Stomach smooth muscle (tissue), 2 donors: ENCODE data around the gene PTGES.
"Not testable (repeated sequence)": the region's sequence is repeated elsewhere in the genome, so short reads cannot be mapped to it uniquely, and the experiment has no call there.

ENCODE experiments used
- H3K27ac ChIP-seq: one replicate; pipeline ENCODE4 v1.7.0; 2013; ENCODE audit warnings: mild to moderate bottlenecking, low read length, inconsistent platforms
- H3K27me3 ChIP-seq, 2 donors: one replicate each; pipeline ENCODE4 v1.7.0; 2013; ENCODE audit warnings: low read length in 2 of 2; ENCODE audit not compliant: insufficient read depth in 2 of 2, control insufficient read depth in 1 of 2
- H3K36me3 ChIP-seq, 2 donors: one replicate each; pipeline ENCODE4 v1.7.0; 2013; ENCODE audit warnings: low read length in 2 of 2; ENCODE audit not compliant: control insufficient read depth in 2 of 2, insufficient read depth in 2 of 2
- H3K4me1 ChIP-seq: one replicate; pipeline ENCODE4 v1.7.0; 2013; ENCODE audit warnings: low read length; ENCODE audit not compliant: control insufficient read depth, insufficient read depth
- H3K4me3 ChIP-seq, 2 donors: one replicate each; pipeline ENCODE4 v1.7.0; 2013; ENCODE audit warnings: low read length in 2 of 2
- H3K9ac ChIP-seq, 2 donors: one replicate each; pipeline ENCODE4 v1.7.0; 2013; ENCODE audit warnings: low read length in 2 of 2, mild to moderate bottlenecking in 1 of 2
- H3K9me3 ChIP-seq, 2 donors: one replicate each; pipeline ENCODE4 v1.7.0; 2013; ENCODE audit warnings: low read length in 2 of 2; ENCODE audit not compliant: control insufficient read depth in 2 of 2
- donor health status: healthy.
- donor health status: Pancreatic carcinoma.

The PTGES gene

DNA sequence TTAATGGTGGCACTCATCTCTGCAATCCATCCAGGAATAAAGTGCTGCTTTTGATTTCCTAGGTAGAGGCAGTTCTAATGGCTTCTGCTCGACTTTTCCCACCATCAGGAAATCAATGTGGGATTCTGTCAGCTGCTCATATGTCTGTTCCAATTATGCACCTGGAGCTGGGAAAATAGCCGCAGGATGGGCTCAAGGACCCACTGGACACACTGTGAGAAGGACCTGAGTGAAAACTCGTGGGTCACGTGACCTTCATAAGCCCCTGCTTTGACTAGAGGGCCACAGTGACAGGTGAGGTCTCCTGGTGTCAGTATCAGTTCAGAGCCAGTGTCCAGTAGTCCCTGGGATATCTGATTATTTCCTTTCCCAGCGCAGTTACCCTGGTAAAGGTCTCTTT is 17.9 kb upstream of the PTGES start:
- H3K36me3 ChIP-seq, result no peaks in the 10 kb centered on the region
- no peak overlapping the region for H3K9ac ChIP-seq
- no peaks in the 10 kb centered on the region for H3K27me3 ChIP-seq
- H3K4me1 ChIP-seq, result no peaks in the 10 kb centered on the region
- no peaks in the 10 kb centered on the region for H3K9me3 ChIP-seq
- no peak overlapping the region for H3K4me3 ChIP-seq
- no peak overlapping the region for H3K27ac ChIP-seq

- H3K27ac ChIP-seq, result no peak overlapping the region
- no peak overlapping the region for H3K9ac ChIP-seq
- no peaks in the 10 kb centered on the region for H3K9me3 ChIP-seq
Observed at GRCh38 chr9:129769669-129770068, 16.8 kb upstream of the PTGES start.

DNA sequence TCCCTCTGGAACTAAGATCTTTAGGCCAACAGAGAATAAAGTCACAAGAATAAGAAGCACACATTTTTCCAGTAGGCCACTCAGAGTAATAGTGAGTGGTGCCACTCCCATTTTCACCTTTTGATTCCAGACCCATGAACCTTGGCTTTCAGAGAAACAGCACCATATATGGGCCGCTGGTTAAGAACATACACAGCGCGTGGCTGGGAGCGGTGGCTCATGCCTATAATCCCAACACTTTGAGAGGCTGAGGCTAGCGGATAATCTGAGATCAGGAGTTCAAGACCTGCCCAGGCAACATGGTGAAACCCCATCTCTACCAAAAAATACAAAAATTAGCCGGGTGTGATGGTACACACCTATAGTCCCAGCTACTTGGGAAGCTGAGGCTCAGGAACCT is 15.6 kb upstream of the PTGES start:
- H3K4me1 ChIP-seq, result no peaks in the 10 kb centered on the region
- H3K36me3 ChIP-seq, result no peaks in the 10 kb centered on the region
- H3K27ac ChIP-seq, result no peak overlapping the region
- no peak overlapping the region for H3K9ac ChIP-seq
- no peaks in the 10 kb centered on the region for H3K27me3 ChIP-seq
- no peaks in the 10 kb centered on the region for H3K9me3 ChIP-seq
- no peak overlapping the region for H3K4me3 ChIP-seq

More at GRCh38 chr9:129769669-129770068, 16.8 kb upstream of the PTGES start:
- H3K36me3 ChIP-seq, result no peaks in the 10 kb centered on the region
- no peaks in the 10 kb centered on the region for H3K27me3 ChIP-seq
- no peaks in the 10 kb centered on the region for H3K4me1 ChIP-seq
- H3K4me3 ChIP-seq, result no peak overlapping the region

DNA sequence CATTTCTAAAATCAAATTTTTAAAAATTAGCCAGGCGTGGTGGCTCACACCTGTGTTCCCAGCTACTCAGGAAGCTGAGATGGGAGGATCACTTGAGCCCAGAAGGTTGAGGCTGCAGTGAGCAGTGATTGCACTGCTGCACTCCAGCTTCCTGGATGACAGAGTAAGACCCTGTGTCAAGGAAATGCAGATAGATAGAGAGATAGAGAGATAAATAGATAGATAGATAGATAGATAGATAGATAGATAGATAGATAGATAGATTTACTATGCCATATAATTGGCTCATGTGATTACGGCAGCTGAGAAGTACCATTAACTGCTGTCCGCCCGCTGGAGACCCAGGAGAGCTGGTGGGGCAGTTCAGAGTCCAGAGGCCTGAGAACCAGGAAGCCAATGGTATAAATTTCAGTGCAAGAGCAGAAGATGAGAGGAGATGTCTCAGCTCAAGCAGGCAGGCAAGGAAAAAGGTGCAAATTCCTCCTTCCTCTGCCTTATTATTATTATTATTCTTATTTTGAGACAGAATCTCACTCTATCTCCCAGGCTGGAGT is 13.0 kb upstream of the PTGES start:
- H3K27ac ChIP-seq, result no peak overlapping the region
- no peak overlapping the region for H3K4me3 ChIP-seq
- no peaks in the 10 kb centered on the region for H3K27me3 ChIP-seq
- no peaks in the 10 kb centered on the region for H3K36me3 ChIP-seq
- H3K4me1 ChIP-seq, result peaks cover 5% of the 10 kb centered on the region
- no peaks in the 10 kb centered on the region for H3K9me3 ChIP-seq
- H3K9ac ChIP-seq, result no peak overlapping the region

GRCh38 chr9:129762985-129763926 is 10.4 kb upstream of the PTGES start:
- no peaks in the 10 kb centered on the region for H3K27me3 ChIP-seq
- no peak overlapping the region for H3K4me3 ChIP-seq
- peak overlapping the region in 1 of 2 donors; percentile 38 for H3K9ac ChIP-seq
- H3K9me3 ChIP-seq, result no peaks in the 10 kb centered on the region
- H3K4me1 ChIP-seq, result peaks cover 10% of the 10 kb centered on the region
- H3K36me3 ChIP-seq, result no peaks in the 10 kb centered on the region
- H3K27ac ChIP-seq, result no peak overlapping the region

DNA sequence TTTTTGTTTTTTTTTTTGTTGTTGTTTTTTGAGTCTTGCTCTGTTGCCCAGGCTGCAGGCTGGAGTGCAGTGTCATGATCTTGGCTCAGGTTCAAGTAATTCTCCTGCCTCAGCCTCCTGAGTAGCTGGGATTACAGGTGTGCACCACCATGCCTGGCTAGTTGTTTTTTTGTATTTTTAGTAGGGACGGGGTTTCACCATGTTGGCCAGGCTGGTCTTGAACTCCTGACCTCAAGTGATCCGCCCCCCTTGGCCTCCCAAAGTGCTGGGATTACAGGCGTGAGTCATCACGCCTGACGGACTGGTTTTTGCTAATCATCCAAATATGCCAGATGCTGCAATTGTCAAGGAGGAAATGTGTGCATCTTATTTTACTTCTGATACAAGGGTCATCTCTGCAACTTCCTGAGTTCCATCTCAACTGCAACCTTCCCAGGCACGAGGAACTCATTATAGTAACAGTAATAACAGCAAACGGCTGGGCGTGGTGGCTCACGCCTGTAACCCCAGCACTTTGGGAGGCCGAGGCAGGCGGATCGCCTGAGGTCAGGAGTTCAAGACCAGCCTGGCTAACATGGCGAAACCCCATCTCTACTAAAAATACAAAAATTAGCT is 9.6 kb upstream of the PTGES start:
- H3K36me3 ChIP-seq, H3K4me1 ChIP-seq, H3K9ac ChIP-seq, H3K4me3 ChIP-seq, H3K9me3 ChIP-seq, H3K27me3 ChIP-seq, H3K27ac ChIP-seq: not testable (repeated sequence)

GRCh38 chr9:129761901-129762369 is 9.1 kb upstream of the PTGES start:
- peak overlapping the region; percentile 24 for H3K27ac ChIP-seq
- no peak overlapping the region for H3K9ac ChIP-seq

GRCh38 chr9:129761293-129761900 is 8.6 kb upstream of the PTGES start:
- Histone ChIP-seq H3K4me3 (peak overlapping the region in 1 of 2 donors; percentile 52), H3K9me3 (no peaks in the 10 kb centered on the region), H3K27ac (peak overlapping the region; percentile 24)

More at GRCh38 chr9:129761901-129762369, 9.1 kb upstream of the PTGES start:
- Histone ChIP-seq H3K4me1 (peaks cover 10% of the 10 kb centered on the region), H3K27me3 (no peaks in the 10 kb centered on the region), H3K9me3 (no peaks in the 10 kb centered on the region), H3K36me3 (no peaks in the 10 kb centered on the region), H3K4me3 (peak overlapping the region in 1 of 2 donors; percentile 52)

DNA sequence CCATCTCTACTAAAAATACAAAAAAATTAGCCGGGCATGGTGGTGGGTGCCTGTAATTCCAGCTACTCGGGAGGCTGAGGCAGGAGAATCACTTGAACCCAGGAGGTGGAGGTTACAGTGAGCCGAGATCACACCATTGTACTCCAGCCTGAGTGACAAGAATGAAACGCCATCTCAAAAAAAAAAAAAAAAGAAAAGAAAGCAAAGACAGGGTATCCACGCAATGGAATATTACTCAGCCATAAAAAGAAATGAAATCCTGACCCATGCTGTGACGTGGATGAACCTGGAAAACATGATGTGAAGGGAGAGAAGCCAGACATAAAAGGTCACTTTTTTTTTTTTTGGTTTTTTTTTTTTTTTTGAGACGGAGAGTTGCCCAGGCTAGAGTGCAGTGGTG is 7.9 kb upstream of the PTGES start:
- H3K27me3 ChIP-seq, H3K27ac ChIP-seq: not testable (repeated sequence)

More at GRCh38 chr9:129761293-129761900, 8.6 kb upstream of the PTGES start:
- H3K36me3 ChIP-seq, result no peaks in the 10 kb centered on the region
- H3K4me1 ChIP-seq, result peaks cover 10% of the 10 kb centered on the region
- H3K9ac ChIP-seq, result no peak overlapping the region
- H3K27me3 ChIP-seq, result no peaks in the 10 kb centered on the region

DNA sequence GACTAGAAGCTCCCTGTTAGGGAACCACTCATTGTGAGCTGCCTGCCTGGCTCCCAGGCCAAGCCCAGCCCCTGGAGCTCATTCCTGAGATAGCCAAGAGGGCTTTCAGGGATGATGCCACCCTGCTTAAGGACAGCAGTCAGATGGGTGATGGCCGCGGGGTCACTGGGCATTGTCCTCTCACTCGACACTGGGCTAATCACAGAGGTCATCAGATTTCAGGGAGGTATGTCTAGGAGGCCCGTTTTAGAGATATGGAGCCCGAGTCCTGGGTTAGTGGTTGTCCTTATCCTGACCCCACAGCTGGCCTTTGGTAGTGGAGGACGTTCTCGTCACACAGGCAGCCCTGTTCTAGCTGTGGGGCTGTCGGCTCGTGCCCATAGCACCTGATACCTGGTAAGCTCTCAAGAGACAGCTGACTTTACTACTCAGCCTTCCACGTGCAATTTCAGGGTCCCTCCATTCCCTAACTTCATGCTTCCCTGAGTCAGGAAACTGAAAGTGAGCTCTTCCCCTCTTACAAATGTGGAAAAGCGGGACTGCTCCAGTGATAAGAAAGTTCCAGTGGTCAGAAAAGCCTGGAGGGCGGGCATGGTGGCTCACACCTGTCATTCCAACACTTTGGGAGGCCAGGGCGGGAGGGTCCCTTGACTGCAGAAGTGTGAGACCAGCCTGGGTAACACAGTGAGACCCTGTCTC is 7.1 kb upstream of the PTGES start:
- Histone ChIP-seq H3K9ac (no peak overlapping the region), H3K36me3 (no peaks in the 10 kb centered on the region), H3K9me3 (no peaks in the 10 kb centered on the region), H3K4me1 (peaks cover 10% of the 10 kb centered on the region), H3K27ac (no peak overlapping the region), H3K27me3 (no peaks in the 10 kb centered on the region), H3K4me3 (no peak overlapping the region)

More for the DNA sequence above, 7.9 kb upstream of the PTGES start:
- not testable (repeated sequence) for H3K4me3 ChIP-seq, H3K36me3 ChIP-seq, H3K9ac ChIP-seq, H3K4me1 ChIP-seq, H3K9me3 ChIP-seq
